ENCODE results near the gene ARL5B.

ARL5B gene

DNA sequence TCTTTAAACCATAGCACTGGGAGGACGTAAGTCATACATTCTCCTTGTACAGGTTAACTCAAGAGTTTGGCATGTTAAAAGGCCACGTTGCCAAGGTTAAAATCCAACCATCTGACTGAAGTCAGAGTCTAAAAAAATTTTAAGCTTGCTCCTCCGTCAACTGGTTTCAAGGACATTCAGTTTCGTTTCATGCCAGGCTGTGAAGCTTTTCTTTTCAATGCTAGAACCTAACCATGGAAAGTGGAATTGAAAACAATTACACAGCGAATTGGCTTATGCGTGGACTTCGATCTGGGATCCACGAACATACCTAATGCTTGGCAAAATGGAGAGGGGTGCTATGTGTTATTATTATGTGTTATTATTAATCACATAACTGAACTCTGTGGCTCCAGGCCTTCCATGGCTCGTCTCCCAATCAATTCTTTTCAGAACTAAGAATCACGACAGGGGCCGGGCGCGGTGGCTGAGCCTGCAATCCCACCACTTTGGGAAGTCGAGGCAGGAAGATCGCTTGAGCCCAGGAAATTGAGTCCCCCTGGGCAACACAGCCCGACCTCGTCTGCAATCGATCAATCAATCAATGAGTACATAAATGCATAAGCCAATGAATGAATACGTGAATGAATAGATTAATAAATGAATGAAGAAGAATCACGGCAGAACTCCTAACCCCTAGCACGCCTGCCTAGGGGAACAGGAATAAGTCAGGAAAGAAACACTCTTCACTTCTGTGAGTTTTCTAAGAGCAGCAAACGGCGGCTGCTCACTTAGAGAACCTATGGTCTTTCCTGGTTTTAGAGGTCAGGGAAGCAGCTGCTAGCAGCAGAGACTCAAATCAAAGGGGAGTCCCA lies 733 bp upstream of the ARL5B start:
- no peak for DNase-seq (ENCODE audit: low spot score)

DNA sequence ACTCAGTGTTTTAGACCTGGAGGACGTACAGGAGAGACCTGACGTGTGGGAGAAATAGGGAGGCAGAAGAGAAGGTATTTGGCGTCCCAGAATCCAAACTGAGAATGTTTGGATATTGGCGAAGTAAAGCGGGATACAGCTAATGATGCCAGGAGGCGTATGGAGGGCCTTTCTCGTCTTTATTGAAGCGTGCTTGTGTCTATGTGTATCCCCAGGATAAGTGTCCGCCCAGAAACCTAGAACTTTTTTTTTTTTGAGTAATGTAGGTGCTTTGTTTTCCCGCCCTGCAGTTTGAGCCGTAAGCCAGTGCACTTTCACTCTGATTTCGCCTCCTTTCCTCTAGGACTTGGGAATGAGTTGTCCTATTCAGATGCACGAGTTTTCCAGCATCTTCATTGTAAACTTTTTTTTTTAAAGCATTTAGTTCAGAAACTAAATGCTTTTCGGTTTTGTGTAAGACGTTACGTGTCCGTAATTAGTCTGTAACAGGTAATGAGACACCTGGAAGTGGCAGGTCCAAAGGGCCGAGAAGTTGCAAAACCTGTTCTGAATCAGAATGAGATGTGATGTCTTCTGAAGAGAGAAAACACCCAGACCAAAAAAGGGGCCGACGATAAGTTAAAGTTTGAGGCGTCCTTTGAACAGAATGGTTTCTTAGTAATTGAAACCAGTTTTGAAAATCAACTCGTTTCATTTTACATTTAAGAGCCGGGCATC lies 746 bp downstream of the ARL5B start:
- DNase-seq (ENCODE audit: low spot score): no peak

DNA sequence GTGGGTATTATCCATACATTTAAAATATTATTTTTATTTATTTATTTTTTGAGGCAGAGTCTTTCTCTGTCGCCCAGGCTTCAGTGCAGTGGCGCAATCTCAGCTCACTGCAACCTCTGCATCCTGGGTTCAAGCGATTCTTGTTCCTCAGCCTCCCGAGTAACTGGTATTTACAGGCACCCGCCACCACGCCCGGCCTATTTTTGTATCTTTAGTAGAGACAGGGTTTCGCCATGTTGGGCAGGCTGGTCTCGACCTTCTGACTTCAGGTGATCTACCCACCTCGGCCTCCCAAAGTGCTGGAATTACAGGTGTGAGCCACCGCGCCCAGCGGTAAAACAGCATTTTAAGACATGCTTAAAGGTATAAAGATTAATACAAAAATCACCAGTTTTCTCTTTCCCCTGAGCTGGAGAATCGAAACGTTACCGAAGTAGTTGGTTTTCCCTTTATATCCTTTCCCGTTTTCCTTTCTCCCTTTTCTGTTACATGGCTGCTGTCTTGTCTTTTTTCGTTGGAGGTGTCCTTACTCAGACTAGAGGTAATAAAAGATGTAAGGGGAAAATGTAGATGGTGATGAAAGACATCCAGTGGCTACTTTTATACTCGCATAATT lies 1.7 kb downstream of the ARL5B start:
- no peak for DNase-seq (ENCODE audit: low spot score)

DNA sequence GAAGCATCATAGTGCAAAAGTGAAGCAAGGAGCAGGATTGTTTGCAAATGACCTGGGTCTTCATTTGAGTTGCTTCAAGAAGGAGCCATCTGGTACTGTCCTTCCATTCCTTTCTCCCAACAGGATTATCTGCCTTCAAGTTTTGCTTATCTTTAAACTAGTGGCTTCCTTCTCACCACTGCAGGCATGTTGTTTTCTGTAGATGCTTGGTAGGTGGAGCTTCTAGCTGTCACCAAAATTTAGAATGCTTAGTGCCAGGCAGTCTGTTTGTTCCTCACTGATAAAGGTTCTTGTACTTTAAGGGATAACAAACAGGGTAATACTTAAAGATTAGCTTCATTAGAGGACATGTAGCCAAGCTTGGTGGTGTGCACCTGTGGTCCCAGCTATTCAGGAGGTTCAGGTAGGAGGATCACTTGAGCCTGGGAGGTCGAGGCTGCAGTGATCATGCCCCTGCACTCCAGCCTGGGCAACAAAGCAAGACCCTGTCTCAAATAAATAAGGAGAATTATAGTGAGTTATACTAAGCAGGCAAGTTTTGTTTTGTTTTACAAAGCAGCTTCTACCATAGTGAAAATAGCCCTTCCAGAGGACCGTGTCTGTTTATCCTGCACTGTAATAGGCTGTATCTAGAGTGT lies 5.7 kb downstream of the ARL5B start:
- DNase-seq (ENCODE audit: low spot score): no peak

DNA sequence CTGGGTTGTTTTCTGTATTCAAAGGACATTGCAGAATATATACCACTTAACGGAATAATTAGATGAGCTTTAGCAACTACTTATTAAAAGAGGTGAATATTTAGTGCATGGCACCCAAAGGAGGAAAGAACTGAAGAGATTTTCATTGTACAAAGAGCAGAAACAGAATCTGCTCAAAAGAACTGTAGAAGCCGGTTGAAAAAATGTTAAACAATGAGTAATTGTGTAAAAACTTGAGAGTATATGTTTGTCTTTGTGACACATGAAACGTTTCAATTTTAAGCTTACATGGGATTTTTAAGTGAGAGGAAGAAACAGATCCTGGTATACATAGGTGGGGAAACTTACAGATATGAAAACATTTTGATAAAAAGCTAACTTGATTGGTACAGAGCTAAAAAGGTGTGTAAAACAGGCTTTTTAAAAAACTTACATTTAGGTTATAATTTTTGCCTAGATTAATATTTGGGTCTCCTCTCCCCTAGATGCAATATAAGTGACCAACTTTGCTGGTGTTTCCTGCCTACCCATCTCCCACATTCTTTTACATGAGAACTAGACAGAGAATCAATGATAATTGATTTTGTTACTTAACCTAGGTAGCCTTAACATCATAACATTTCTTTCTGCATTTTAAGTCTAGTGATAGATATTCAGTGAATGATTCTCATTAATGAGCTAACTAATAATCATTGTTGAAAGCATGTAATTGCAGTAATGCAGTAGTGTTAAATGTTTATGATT lies 6.8 kb downstream of the ARL5B start:
- no peak for DNase-seq (ENCODE audit: low spot score)

DNA sequence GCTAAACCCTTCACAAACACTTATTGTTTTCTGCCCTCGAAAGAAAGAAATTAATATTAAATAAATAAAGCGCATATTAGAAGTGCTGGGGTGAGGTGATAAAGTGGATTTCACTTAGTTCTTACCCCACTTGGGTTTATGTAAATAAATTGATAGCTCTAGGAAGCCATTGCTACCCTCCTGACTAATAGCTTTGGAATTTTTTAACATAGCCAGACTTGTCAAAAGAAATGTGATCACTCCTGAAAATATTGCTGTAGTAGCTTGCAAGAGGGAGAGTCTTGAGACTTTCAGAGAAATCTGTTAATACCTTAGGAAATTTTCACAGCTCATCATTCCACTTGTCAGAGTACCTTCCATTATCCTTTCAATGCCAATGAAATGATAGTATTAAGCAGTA lies 7.6 kb downstream of the ARL5B start:
- DNase-seq (ENCODE audit: low spot score): no peak

DNA sequence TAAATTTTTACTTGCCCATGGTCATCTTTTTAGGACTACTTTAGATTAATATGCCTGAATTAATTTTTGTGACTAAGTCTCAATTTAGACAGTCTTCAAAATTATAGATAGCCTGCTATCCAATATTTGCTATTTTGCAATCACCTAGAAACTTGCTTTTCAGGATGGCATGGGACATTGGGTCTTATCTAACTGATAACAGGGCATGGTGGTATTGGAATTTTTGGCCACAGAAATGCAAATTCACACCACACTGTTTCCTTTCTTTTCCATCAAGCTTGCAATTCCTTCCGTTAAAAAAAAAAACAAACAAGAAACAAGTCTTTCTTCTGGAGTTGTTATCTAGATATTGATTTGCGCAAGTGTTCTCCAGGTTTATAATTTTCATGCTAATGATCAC lies 8.8 kb downstream of the ARL5B start:
- no peak for DNase-seq (ENCODE audit: low spot score)

DNA sequence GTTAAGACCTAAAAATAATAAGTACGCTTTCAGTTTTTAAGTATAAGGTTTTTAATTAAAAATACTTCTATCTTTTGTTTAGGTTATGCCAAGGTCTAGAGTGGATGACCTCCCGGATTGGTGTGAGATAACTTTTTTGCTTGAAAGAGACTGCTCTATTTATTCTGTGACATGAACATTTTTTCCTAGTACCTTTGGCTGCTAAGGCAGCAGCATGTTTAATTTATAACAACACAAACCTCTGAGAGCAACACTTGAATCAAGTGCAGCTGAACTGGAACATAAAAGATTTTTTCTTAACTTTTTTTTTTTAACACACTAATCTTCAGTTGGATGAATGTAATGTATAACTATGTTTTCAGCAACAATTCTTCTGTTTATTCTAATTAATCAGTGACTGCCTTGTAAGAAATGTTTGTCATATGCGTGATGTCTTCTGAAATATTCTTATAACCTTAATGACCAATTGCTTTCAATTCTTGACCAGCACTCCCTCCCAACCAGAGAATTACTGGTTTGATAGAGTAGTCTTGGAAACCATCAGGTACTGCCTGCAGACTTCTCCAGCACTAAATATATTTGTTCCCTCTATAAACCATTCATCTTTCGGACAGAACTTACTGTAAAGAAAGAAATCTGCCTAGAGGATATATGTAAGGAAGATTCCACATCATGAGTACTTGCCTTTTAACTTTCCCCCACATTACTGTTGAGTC lies 16.0 kb downstream of the ARL5B start:
- DNase-seq (ENCODE audit: low spot score): no peak

DNA sequence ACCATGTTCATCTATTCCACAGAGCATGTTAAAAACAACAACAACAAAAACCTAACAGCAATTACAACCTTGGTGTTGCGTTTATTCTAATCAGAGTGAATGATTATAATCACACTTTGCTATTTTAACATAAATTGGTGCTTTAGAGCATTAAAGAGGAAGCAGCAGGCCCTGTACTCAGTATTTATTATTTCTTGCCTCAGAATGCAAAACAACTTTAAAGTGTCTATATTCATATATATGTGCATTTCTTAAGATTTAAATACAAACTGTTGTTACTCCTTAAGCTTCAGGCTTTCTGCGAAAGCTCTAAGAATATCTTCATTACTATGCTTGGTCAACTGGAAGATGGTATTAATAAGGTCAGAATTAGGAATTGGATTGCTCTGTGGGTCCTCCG lies 21.5 kb downstream of the ARL5B start:
- DNase-seq (ENCODE audit: low spot score): no peak

DNA sequence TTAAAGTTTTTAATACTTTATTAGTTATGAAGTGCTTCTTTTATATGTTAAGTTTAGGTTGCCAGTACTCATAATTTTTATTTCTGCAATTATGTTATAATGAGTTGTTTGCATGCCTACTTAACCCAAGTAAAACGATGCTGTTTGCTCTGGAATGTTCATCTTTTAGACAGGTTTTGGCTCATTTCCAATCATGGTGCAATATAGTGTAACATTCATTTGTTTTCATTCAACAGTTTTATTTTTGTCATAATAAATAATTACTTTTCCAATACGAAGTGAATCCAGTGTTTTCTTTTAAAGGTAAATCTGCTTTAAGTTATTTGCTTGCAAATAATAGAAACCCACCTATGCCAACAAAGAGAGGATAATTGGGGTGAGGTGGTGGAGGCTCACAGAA lies 22.1 kb downstream of the ARL5B start:
- no peak for DNase-seq (ENCODE audit: low spot score)

DNA sequence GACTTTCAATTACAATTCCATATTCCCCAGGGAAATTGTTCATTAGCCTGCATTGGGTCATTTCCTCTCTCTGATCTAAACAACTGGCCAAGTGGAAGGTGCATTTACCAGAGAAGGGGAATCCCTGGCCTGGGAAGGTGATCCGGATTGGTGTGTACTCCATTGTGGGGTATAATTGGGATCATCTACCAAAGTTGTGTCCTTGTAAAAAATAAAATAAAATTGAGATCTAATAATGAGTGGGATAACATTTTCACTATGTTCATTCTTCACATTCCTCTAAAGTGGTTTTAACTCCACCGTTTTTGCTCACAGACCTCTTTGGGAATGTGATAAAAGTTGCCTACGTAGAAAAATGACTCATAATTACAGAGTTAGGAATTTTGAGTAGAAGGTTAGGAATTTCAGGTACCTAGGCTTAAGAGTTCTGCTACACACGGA lies 22.8 kb downstream of the ARL5B start:
- DNase-seq (ENCODE audit: low spot score): no peak

DNA sequence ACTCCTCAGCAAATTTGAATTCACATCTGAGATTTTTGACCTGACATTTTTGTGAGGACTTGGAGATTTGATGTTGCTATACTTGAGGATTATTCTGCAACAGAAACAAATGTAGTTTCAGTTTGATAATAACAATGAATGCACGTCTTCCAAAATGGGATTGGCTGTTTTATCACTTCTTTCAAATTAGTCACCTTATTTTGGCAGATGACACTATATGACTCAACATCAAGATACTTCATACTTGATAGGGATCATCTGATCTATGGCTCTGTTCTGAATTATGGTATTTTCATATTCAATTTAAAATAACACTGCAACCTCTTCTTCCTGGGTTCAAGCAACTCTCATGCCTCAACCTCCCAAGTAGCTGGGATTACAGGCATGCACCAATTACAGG lies 24.2 kb downstream of the ARL5B start:
- DNase-seq (ENCODE audit: low spot score): no peak

DNA sequence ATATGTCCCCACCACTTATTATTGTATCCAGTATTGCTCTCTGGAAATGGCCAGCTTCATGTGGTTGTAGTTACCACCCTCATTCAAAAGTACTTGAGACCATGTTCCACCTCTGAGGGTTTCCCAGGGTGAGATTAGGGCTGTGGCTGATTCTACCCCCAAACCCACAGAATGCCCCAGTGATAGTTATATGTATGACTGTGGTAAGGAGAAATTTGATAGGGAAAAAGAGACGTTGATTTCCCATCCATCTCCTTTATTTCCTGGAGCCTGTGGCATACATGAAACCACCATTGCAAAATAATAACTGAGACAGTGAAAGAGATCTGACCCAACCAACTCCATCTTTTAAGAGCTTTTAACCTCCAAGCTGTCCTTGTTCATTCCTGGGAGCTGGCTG lies 25.2 kb downstream of the ARL5B start:
- DNase-seq (ENCODE audit: low spot score): no peak

DNA sequence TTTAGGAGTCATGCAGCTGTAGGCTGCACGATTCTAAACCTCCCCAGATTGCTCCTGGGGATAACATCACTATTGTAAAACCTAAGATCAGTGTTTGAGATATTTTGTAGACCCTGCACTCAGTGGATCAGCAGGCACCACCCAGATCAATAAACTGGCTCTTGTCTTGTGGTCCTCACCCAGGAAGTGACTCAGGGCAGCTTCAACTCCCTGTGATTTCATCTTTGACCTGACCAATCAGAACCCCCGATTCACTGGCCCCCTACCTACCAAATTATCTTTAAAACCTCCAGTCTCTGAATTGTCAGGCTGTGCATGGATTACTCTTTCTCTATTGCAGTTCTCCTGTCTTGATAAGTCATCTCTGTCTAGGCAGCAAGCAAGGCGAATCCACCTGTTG lies 25.7 kb downstream of the ARL5B start:
- DNase-seq (ENCODE audit: low spot score): no peak

DNA sequence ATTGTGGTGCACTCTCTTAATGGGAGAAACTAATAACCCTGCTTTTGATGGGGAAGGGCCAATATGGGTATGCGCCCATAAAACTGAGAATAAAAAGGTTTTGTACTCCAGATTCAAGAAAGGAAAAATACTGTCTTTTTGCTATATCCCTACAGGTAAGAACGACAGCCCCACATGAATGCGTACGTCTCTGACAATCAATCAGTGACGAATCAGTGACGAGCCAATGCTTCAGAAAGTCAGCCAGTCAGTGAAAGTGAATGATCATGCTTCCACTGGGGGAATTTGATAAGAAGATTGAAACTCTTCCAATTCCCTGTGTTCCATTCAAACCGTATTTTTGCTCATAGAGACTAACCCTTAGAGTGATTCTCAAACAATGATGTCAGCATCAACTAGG lies 26.3 kb downstream of the ARL5B start:
- DNase-seq (ENCODE audit: low spot score): no peak

DNA sequence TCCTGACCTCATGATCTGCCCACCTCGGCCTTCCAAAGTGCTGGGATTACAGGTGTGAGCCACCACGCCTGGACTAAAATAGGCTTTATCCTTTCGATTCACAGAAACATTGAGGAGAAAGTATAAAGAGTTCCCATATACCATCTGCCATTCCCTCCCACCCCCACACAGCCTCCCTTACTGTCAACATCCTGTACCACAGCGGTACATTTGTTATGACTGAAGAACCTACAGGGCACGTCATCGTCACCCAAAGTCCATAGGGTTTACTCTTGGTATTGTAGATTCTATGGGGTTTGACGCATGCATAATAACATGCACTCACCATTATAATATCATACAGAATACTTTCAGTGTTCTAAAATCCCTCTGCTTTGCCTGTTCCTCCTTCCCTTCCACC lies 28.0 kb downstream of the ARL5B start:
- no peak for DNase-seq (ENCODE audit: low spot score)

DNA sequence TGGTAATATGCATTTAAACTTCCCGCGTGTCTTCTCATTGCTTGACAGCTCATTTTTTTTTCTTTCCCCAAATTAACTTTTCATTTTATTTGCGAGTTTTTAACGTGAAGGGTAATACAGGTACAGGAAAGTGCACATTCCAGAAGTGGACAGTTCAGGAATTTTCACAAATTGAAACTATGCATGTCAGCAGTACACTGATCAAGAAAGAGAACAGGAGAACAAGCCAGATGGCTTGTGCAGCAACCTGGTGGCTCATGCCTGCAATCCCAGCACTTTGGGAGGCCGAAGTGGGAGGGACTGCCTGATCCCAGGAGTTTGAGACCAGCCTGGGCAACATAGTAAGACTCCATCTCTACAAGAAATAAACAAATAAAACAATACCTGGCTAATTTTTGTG lies 28.5 kb downstream of the ARL5B start:
- no peak for DNase-seq (ENCODE audit: low spot score)

DNA sequence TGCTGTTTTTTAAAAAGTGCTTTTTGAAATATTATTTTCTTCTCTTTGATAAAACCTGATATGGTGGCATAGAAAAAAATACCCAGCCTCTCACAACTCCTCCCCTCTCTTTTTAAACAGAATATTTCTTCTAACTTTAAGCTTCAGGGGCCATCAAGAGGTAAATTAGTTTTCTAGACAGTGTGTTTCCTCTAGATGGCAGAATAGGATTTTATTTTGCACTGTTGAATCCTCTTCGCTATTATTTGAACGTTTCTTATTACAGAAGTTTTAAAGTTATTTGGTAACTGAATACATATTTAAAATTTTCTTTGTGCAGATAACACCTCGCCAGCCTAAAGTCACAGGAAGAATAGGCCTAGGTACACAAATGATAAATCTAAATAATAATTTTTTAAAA lies 30.3 kb downstream of the ARL5B start:
- DNase-seq (ENCODE audit: low spot score): no peak

DNA sequence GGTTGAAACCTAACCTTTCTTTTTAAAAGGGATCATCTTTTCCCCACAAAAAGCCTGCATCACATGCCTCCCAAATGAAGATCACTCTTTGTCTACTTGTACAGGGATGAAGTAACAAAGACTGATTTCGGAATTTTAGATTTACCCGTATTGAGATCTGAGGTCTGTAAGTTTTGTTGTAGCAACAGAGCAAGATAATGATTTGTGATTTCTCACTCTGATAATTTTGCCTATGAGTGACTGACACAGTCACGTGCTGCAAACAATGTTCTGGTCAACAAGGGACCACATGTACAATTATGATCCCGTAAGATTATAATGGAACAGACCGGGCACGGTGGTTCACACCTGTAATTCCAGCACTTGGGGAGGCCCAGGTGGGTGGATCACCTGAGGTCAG lies 31.3 kb downstream of the ARL5B start:
- no peak for DNase-seq (ENCODE audit: low spot score)

DNA sequence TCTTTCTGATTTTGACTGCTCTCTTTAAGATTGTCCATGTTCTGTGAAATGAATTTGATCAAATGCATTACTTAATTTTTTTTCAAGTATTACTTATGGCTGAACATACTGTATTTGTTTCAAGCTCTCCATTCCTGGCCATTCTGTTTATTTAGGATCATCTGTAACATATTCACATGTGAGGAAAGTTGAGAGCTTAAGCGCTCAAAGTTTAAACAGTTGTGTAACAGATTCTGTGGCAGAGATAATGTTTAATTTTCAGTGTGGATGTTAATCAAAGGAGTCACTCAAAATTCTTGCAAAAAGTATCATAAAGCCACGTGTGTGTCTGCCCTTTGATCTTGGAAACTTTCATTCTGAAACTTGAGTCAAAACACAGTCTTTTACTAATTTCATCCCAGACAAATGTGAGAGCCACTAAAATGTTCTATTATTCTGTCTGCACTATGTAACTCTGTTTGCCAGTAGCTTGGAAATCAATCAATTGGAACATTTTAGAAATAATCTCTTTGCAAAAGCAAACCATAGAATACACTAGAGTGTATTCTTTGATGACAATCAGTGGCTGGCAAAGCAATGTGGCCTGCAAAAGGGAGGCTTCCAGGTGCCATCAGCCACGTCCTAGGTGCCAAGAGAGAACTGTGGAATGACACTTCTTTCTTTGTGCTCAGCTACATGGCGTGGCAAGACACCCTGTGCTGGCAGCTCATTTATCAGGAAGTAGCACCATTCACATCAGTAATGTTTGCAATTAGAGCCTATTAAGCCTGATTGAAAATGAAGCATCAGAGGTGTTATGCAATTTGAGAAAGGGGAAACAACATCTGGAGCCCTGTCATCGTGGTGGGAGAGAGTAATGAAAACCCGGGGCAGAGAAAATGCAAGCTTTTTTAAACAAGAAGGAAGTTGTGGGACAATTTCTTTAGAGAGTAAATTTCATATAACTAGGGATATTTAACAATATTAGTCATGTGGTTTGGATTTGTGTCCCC lies 40.9 kb downstream of the ARL5B start:
- DNase-seq (ENCODE audit: low spot score): no peak

All from HuH-7.5 (cell line).